CD14-positive monocyte (primary cell): ENCODE results near the gene COQ8B. TPM values are rescaled to one million over a fixed set of nuclear protein-coding genes. Genes with fewer than 3 reads are reported as not detected.

Experiments used
- DNase-seq, 3 donors: peaks; one replicate each; pipeline ENCODE4 v3.0.0-alpha.2; 2011 to 2022
- H2AFZ ChIP-seq: 2 replicates; pipeline ENCODE4 v1.6.0; 2012; ENCODE audit warnings: mild to moderate bottlenecking, low read depth, low read length, inconsistent platforms; ENCODE audit not compliant: insufficient read depth, poor library complexity, severe bottlenecking
- H3K27ac ChIP-seq, 2 donors: 1 replicate in 1 of 2; 2 replicates in 1 of 2; pipeline ENCODE4 v1.5.1; 2012 to 2013; ENCODE audit warnings: low read length in 2 of 2, control low read depth in 1 of 2, inconsistent platforms in 1 of 2, low read depth in 1 of 2, mild to moderate bottlenecking in 1 of 2
- H3K27me3 ChIP-seq, 2 donors: one replicate each; pipeline versions ENCODE4 v1.6.0 to v1.6.1; 2011 to 2013; ENCODE audit warnings: low read length in 2 of 2; ENCODE audit not compliant: control insufficient read depth in 2 of 2, insufficient read depth in 2 of 2
- H3K36me3 ChIP-seq, 2 donors: replicated peaks in 1 of 2; 1 replicate in 1 of 2; 2 replicates in 1 of 2; pipeline versions ENCODE4 v1.5.1 to v1.6.1; 2012 to 2013; ENCODE audit warnings: low read length in 2 of 2, control low read depth in 1 of 2, inconsistent platforms in 1 of 2, mild to moderate bottlenecking in 1 of 2; ENCODE audit not compliant: insufficient read depth in 2 of 2, control insufficient read depth in 1 of 2
- H3K4me1 ChIP-seq, 2 donors: 1 replicate in 1 of 2; 2 replicates in 1 of 2; pipeline versions ENCODE4 v1.5.1 to v1.6.1; 2012 to 2013; ENCODE audit warnings: low read length in 2 of 2, control low read depth in 1 of 2, inconsistent platforms in 1 of 2, mild to moderate bottlenecking in 1 of 2, moderate library complexity in 1 of 2; ENCODE audit not compliant: insufficient read depth in 2 of 2, control insufficient read depth in 1 of 2
- H3K4me2 ChIP-seq: replicated peaks from 2 replicates; pipeline ENCODE3; 2012; ENCODE audit warnings: low read length, moderate library complexity, mild to moderate bottlenecking; ENCODE audit not compliant: poor library complexity, severe bottlenecking; ENCODE audit errors: extremely low read depth
- H3K4me3 ChIP-seq, 3 experiments: fragments of 200-600 bp in 1 of 3; sonication (generic) in 1 of 3; replicated peaks in 1 of 3; 1 replicate in 2 of 3; 2 replicates in 1 of 3; pipeline ENCODE4 v1.5.1; 2011 to 2013; ENCODE audit warnings: low read length in 3 of 3, mild to moderate bottlenecking in 3 of 3, control low read depth in 2 of 3, low read depth in 2 of 3, inconsistent platforms in 1 of 3, moderate library complexity in 1 of 3
- H3K79me2 ChIP-seq: 2 replicates; pipeline ENCODE4 v1.6.0; 2012; ENCODE audit warnings: mild to moderate bottlenecking, control low read depth, inconsistent platforms, low read length, moderate library complexity; ENCODE audit not compliant: insufficient read depth
- H3K9ac ChIP-seq: 2 replicates; pipeline ENCODE4 v1.6.0; 2017; ENCODE audit warnings: low read length, mild to moderate bottlenecking; ENCODE audit not compliant: insufficient read depth, poor library complexity, severe bottlenecking
- H3K9me3 ChIP-seq, 2 donors: replicated peaks in 1 of 2; 1 replicate in 1 of 2; 2 replicates in 1 of 2; pipeline versions ENCODE4 v1.5.1 to v1.6.1; 2012 to 2013; ENCODE audit warnings: low read length in 2 of 2, control low read depth in 1 of 2; ENCODE audit not compliant: control insufficient read depth in 1 of 2, insufficient read depth in 1 of 2
- H4K20me1 ChIP-seq: 2 replicates; pipeline ENCODE4 v1.6.0; 2012; ENCODE audit warnings: mild to moderate bottlenecking, low read length, control low read depth, moderate library complexity; ENCODE audit not compliant: insufficient read depth
- H3K27ac Mint-ChIP-seq, 7 donors: one replicate each; pipeline ENCODE4 v1.8.0; 2020; ENCODE audit warnings: mild to moderate bottlenecking in 7 of 7, mixed read lengths in 7 of 7, moderate library complexity in 6 of 7, inconsistent platforms in 2 of 7
- H3K27me3 Mint-ChIP-seq, 3 donors: one replicate each; pipeline ENCODE4 v1.8.0; 2021 to 2022; ENCODE audit warnings: low read depth in 3 of 3, mild to moderate bottlenecking in 3 of 3, mixed read lengths in 3 of 3, moderate library complexity in 3 of 3, inconsistent platforms in 1 of 3
- H3K36me3 Mint-ChIP-seq, 2 donors: one replicate each; pipeline ENCODE4 v1.8.0; 2020; ENCODE audit warnings: mixed read lengths in 2 of 2, inconsistent platforms in 1 of 2, mild to moderate bottlenecking in 1 of 2
- H3K4me1 Mint-ChIP-seq: one replicate; pipeline ENCODE4 v1.8.0; 2020; ENCODE audit warnings: mild to moderate bottlenecking, mixed read lengths
- H3K4me3 Mint-ChIP-seq, 2 donors: one replicate each; pipeline ENCODE4 v1.8.0; 2020; ENCODE audit warnings: mild to moderate bottlenecking in 2 of 2, mixed read lengths in 2 of 2, moderate library complexity in 1 of 2
- H3K9me3 Mint-ChIP-seq, 7 donors: one replicate each; pipeline ENCODE4 v1.8.0; 2020 to 2022; ENCODE audit warnings: mixed read lengths in 7 of 7, mild to moderate bottlenecking in 6 of 7, moderate library complexity in 6 of 7, inconsistent platforms in 2 of 7
- CTCF ChIP-seq: fragments of 200-600 bp; IDR thresholded peaks from one replicate; pipeline ENCODE4 v1.8.0; 2022; ENCODE audit warnings: antibody characterized with exemption, mild to moderate bottlenecking
- WGBS: methylation state at CpG from one replicate; pipeline ENCODE4 v1.1.5; 2013; ENCODE audit warnings: missing lambda C conversion rate; ENCODE audit not compliant: insufficient coverage; 5-methylcytosine and 5-hydroxymethylcytosine counted together
- intact Hi-C, 2 donors: fragments of 100-400 bp; cut with micrococcal nuclease; formaldehyde crosslinking; loops; one replicate each; pipeline versions ENCODE4 v1.15.0 to v1.15.1; 2023
- polyA plus RNA-seq, 3 donors: library from polyadenylated mRNA; depleted of rRNA in 1 of 3; unstranded in 2 of 3; stranded (reverse) in 1 of 3; fragments of 300-500 nt in 2 of 3; fragments of >200 nt in 1 of 3; fragmentation: Illumina TruSeq in 2 of 3; gene quantifications; 1 replicate in 2 of 3; 2 replicates in 1 of 3; pipeline ENCODE4 v1.2.3, GENCODE V29; 2012 to 2021

COQ8B gene
- polyA plus RNA-seq, 3 donors: 16.0 to 44.0 (median 23.4) TPM

GRCh38 chr19:40724315-40724714, 7.6 kb upstream of the COQ8B start:
- H3K36me3 ChIP-seq: peaks cover 39 to 64% of the 10 kb centered on the region in 2 donors
- no peak overlapping the region for H3K9ac ChIP-seq
- Mint-ChIP-seq H3K27ac (peak overlapping the region in 1 of 7 donors; percentile 70), H3K4me1 (peaks cover 33% of the 10 kb centered on the region), H3K4me3 (no peak overlapping the region), H3K36me3 (peaks cover 55 to 65% of the 10 kb centered on the region in 2 donors), H3K27me3 (peaks cover 0 to 1% (median 0%) of the 10 kb centered on the region in 3 donors), H3K9me3 (peaks cover 0 to 13% (median 7%) of the 10 kb centered on the region in 7 donors)
- no peak overlapping the region for H3K27ac ChIP-seq
- WGBS: no CpG with 5 or more reads among the region's 4 CpGs
- H3K27me3 ChIP-seq: no peaks in the 10 kb centered on the region
- H2AFZ ChIP-seq: no peak overlapping the region
- no peak for DNase-seq
- intact Hi-C loops: no loop called here
- peaks cover 18 to 20% of the 10 kb centered on the region in 2 donors for H3K4me1 ChIP-seq
- TF ChIP-seq CTCF: no peak
- H4K20me1 ChIP-seq: peaks cover 17% of the 10 kb centered on the region
- H3K9me3 ChIP-seq: peaks cover 4 to 6% of the 10 kb centered on the region in 2 donors
- H3K4me3 ChIP-seq: no peak overlapping the region
- H3K4me2 ChIP-seq: no peak overlapping the region
- peaks cover 3% of the 10 kb centered on the region for H3K79me2 ChIP-seq

GRCh38 chr19:40723661-40724254, 7.1 kb upstream of the COQ8B start:
- no peak for TF ChIP-seq CTCF
- DNase-seq: no peak
- H3K4me3 ChIP-seq: no peak overlapping the region
- H3K27ac Mint-ChIP-seq: no peak overlapping the region
- no peak overlapping the region for H2AFZ ChIP-seq
- H3K4me2 ChIP-seq: no peak overlapping the region
- H4K20me1 ChIP-seq: peaks cover 17% of the 10 kb centered on the region
- H3K79me2 ChIP-seq: peaks cover 9% of the 10 kb centered on the region
- peaks cover 0 to 13% (median 6%) of the 10 kb centered on the region in 7 donors for H3K9me3 Mint-ChIP-seq
- peaks cover 51 to 59% of the 10 kb centered on the region in 2 donors for H3K36me3 Mint-ChIP-seq
- WGBS: 88% methylated on average over 1 of the region's 5 CpGs
- no peaks in the 10 kb centered on the region for H3K27me3 ChIP-seq
- H3K9me3 ChIP-seq: peaks cover 4 to 6% of the 10 kb centered on the region in 2 donors
- peaks cover 35 to 58% of the 10 kb centered on the region in 2 donors for H3K36me3 ChIP-seq
- H3K9ac ChIP-seq: no peak overlapping the region
- H3K4me3 Mint-ChIP-seq: no peak overlapping the region
- no peak overlapping the region for H3K27ac ChIP-seq
- intact Hi-C loops: no loop called here
- peaks cover 38% of the 10 kb centered on the region for H3K4me1 Mint-ChIP-seq
- H3K4me1 ChIP-seq: peaks cover 24 to 25% of the 10 kb centered on the region in 2 donors
- H3K27me3 Mint-ChIP-seq: peaks cover 0 to 1% (median 0%) of the 10 kb centered on the region in 3 donors
